ENCODE results near the gene MRPL45. TPM values are rescaled to one million over a fixed set of nuclear protein-coding genes. Genes with fewer than 3 reads are reported as not detected.

The MRPL45 gene
- total RNA-seq, 1 donor from 2014 or later: 33.9 TPM

GRCh38 chr17:38330941-38331411, 34.0 kb downstream of the MRPL45 start:
- Mint-ChIP-seq H3K4me1 (peaks cover 9% of the 10 kb centered on the region), H3K36me3 (ENCODE audit: low read depth) (no peaks in the 10 kb centered on the region), H3K4me3 (no peak overlapping the region), H3K9me3 (no peaks in the 10 kb centered on the region), H3K27ac (no peak overlapping the region), H3K27me3 (peaks cover 22% of the 10 kb centered on the region)
- ChIA-PET POLR2A (no interaction called here), CTCF (no interaction called here)
- no peak for DNase-seq
- no peak for ATAC-seq (ENCODE audit: low read depth)
- TF ChIP-seq, protein P1, sequence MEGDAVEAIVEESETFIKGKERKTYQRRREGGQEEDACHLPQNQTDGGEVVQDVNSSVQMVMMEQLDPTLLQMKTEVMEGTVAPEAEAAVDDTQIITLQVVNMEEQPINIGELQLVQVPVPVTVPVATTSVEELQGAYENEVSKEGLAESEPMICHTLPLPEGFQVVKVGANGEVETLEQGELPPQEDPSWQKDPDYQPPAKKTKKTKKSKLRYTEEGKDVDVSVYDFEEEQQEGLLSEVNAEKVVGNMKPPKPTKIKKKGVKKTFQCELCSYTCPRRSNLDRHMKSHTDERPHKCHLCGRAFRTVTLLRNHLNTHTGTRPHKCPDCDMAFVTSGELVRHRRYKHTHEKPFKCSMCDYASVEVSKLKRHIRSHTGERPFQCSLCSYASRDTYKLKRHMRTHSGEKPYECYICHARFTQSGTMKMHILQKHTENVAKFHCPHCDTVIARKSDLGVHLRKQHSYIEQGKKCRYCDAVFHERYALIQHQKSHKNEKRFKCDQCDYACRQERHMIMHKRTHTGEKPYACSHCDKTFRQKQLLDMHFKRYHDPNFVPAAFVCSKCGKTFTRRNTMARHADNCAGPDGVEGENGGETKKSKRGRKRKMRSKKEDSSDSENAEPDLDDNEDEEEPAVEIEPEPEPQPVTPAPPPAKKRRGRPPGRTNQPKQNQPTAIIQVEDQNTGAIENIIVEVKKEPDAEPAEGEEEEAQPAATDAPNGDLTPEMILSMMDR (IDR thresholded peaks at IDR 0.05): no peak
- intact Hi-C loops (cut with micrococcal nuclease): no loop called here

DNA sequence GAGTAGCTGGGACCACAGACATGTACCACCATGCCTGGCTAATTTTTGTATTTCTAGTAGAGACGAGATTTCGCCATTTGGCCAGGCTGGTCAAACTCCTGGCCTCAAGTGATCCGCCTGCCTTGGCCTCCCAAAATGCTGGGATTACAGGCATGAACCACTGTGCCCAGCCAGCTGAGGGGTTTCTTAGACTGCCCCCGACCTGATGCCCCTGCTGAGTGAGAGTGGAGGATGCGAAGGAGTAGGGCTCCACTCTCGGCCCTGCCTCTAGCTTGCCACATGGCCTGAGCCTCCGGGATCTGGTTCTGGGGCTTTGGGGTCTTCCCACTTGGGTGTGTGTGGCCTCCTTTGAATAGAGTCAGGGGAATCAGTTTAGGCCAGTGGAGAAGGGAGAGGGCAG, 35.8 kb downstream of the MRPL45 start:
- CTCF ChIA-PET: interaction anchor here (1.2 to 1.3 kb wide), 2 partner anchors 11 to 20 kb away, joined by 3 read pairs; no protein-coding TSS in a partner anchor
- ATAC-seq (ENCODE audit: low read depth) (no peak), DNase-seq (no peak)
- Mint-ChIP-seq H3K27me3 (peaks cover 22% of the 10 kb centered on the region), H3K4me3 (no peak overlapping the region), H3K9me3 (no peaks in the 10 kb centered on the region), H3K4me1 (no peaks in the 10 kb centered on the region), H3K27ac (no peak overlapping the region), H3K36me3 (ENCODE audit: low read depth) (no peaks in the 10 kb centered on the region)
- POLR2A ChIA-PET: no interaction called here
- TF ChIP-seq, protein P1 (IDR thresholded peaks at IDR 0.05): no peak
- intact Hi-C loops (cut with micrococcal nuclease): no loop called here

DNA sequence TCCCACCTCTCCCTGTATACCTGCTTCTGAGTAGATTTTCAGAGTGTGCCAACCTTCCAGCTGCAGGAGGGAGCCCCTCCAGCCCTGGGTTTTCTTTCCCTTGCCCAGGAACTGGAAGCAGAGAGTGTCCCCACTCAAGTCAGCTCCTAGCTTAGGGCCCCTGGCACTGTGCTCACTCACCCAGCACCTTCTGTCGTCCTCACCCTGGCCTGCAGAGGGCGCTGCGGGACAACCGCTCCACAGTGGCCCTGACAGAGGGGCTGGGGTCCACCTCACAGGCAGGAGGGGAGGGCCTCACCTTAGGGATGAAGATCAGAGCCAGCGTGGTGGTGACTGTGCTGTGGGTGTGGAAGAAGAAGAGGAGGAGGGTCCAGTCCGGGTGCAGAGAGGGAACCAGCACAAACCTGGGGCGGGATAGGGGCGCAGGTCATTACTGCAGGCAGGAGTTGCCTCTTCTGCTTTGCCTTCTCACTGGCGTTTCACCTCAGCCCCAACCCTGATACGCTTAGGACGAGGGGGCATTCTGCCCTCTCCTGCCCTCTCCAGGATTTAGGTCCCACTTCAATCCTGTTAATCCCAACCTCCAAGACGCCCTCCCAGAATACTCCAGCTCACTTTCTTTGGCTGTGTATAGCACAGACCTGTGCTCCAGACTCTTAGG, 36.8 kb downstream of the MRPL45 start:
- intact Hi-C loops (cut with micrococcal nuclease): no loop called here
- ATAC-seq (ENCODE audit: low read depth): no peak
- Mint-ChIP-seq H3K4me1 (no peaks in the 10 kb centered on the region), H3K27me3 (peaks cover 20% of the 10 kb centered on the region), H3K9me3 (no peaks in the 10 kb centered on the region), H3K4me3 (no peak overlapping the region), H3K36me3 (ENCODE audit: low read depth) (no peaks in the 10 kb centered on the region), H3K27ac (peak overlapping the region; percentile 42)
- ChIA-PET CTCF (interaction anchor here (1.2 to 1.3 kb wide), 2 partner anchors 12 to 19 kb away, joined by 3 read pairs; no protein-coding TSS in a partner anchor), POLR2A (no interaction called here)
- TF ChIP-seq, protein P1 (IDR thresholded peaks at IDR 0.05): no peak
- DNase-seq: no peak

GRCh38 chr17:38334480-38335364, 37.8 kb downstream of the MRPL45 start:
- H3K36me3 Mint-ChIP-seq (ENCODE audit: low read depth): no peaks in the 10 kb centered on the region
- TF ChIP-seq, protein P1 (IDR thresholded peaks at IDR 0.05): no peak
- ATAC-seq (ENCODE audit: low read depth) (no peak), DNase-seq (no peak)
- no peak overlapping the region for H3K4me3 Mint-ChIP-seq
- ChIA-PET CTCF (interaction anchor here (1.4 kb wide), 1 partner anchor 12 kb away, joined by 3 read pairs; no protein-coding TSS in a partner anchor), POLR2A (no interaction called here)
- no peak overlapping the region for H3K27ac Mint-ChIP-seq
- H3K9me3 Mint-ChIP-seq: no peaks in the 10 kb centered on the region
- no peaks in the 10 kb centered on the region for H3K4me1 Mint-ChIP-seq
- H3K27me3 Mint-ChIP-seq: peaks cover 13% of the 10 kb centered on the region
- intact Hi-C loops (cut with micrococcal nuclease): no loop called here

DNA sequence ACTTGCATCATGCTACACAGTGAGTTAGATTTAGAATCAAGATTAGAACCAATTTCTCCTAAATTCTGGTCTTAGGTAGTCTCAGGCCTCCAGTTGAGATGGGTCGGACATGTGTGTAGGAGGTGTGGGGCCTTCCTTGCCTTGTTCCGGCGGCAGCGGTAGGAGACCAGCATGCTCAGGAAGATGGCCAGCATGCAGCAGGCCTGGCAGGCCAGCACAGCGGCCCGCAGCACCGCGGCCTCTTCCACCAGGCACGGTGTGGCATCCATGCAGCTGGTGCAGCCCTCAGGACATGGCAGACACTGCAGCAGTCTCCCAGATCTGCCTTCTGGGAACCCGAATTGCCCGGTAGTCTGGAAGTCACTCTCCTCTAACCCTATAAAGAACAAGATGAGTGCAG, 39.9 kb downstream of the MRPL45 start:
- H3K27ac Mint-ChIP-seq: no peak overlapping the region
- no peak overlapping the region for H3K4me3 Mint-ChIP-seq
- H3K9me3 Mint-ChIP-seq: no peaks in the 10 kb centered on the region
- H3K27me3 Mint-ChIP-seq: peaks cover 4% of the 10 kb centered on the region
- ChIA-PET POLR2A (no interaction called here), CTCF (no interaction called here)
- intact Hi-C loops (cut with micrococcal nuclease): no loop called here
- DNase-seq: no peak
- no peak for ATAC-seq (ENCODE audit: low read depth)
- no peaks in the 10 kb centered on the region for H3K4me1 Mint-ChIP-seq
- TF ChIP-seq, protein P1 (IDR thresholded peaks at IDR 0.05): no peak
- no peaks in the 10 kb centered on the region for H3K36me3 Mint-ChIP-seq (ENCODE audit: low read depth)
